UCSD-AML1 (cell line): ENCODE measurements around the gene IL6.
A peak's percentile ranks its signal among the peaks of the same experiment; 100 is the strongest.

Experiments
- DNase-seq: peaks from one replicate; lab custom pipeline; 2025; ENCODE audit not compliant: unreplicated experiment; lab: John Stamatoyannopoulos, UW

Gene IL6

DNA sequence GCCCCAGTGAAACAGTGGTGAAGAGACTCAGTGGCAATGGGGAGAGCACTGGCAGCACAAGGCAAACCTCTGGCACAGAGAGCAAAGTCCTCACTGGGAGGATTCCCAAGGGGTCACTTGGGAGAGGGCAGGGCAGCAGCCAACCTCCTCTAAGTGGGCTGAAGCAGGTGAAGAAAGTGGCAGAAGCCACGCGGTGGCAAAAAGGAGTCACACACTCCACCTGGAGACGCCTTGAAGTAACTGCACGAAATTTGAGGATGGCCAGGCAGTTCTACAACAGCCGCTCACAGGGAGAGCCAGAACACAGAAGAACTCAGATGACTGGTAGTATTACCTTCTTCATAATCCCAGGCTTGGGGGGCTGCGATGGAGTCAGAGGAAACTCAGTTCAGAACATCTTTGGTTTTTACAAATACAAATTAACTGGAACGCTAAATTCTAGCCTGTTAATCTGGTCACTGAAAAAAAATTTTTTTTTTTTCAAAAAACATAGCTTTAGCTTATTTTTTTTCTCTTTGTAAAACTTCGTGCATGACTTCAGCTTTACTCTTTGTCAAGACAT, 574 bp upstream of the IL6 start:
- DNase-seq, result peak; percentile 16

- DNase-seq, result no peak
Observed at GRCh38 chr7:22727714-22728035, 675 bp downstream of the IL6 start.

GRCh38 chr7:22728401-22729029, 1.5 kb downstream of the IL6 start:
- no peak for DNase-seq

GRCh38 chr7:22729180-22729825, 2.3 kb downstream of the IL6 start:
- DNase-seq, result no peak

GRCh38 chr7:22730066-22730710, 3.2 kb downstream of the IL6 start:
- no peak for DNase-seq

- no peak for DNase-seq
Observed at GRCh38 chr7:22730921-22731654, 4.1 kb downstream of the IL6 start.

DNA sequence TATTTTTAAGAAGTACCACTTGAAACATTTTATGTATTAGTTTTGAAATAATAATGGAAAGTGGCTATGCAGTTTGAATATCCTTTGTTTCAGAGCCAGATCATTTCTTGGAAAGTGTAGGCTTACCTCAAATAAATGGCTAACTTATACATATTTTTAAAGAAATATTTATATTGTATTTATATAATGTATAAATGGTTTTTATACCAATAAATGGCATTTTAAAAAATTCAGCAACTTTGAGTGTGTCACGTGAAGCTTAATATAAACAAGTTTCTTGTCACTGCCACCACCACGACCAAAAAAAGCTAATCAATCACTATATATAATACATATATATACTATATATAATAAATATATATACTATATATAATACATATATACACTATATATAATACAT, 4.8 kb downstream of the IL6 start:
- no peak for DNase-seq

- DNase-seq, result no peak
Observed at GRCh38 chr7:22732556-22733126, 5.6 kb downstream of the IL6 start.

DNA sequence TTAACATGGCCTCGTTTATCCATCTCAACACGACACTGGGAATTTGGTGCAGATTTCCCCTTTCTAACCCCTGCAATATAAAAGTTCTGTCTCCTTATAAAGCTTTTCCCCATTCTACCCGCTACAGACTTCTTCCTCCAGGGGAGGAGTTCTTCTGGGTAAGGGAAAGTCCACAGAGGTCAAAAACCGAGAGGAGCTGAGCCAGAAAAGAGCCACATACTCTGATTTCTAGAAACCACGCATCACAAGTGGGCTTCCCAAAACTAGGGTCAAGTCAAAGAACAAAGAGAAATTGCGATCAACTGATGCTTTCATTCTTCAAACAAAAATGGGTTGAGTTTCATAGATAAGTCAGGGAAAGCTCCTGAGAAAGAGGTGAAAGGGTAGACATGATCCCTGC, 6.8 kb downstream of the IL6 start:
- DNase-seq, result no peak

- no peak for DNase-seq
Observed at GRCh38 chr7:22743014-22743413, 16.0 kb downstream of the IL6 start.

DNA sequence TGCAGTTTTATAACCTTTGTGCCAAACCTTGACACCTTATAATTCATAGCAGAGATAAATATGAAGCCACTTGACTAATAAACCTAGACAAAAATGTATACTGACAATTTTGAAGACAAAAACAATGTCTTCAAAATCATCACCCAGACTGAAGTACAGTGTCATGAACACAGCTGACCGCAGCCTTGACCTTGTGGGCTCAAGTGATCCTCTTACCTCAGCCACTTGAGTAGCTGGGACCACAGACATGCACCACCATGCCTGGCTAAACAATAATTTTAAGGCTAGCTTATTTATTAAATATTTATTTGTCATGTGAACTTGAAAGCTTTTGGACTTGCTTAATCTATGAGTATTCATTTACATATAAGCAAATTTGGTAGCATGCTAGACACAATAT, 24.3 kb downstream of the IL6 start:
- DNase-seq, result no peak

- no peak for DNase-seq
Observed at GRCh38 chr7:22757338-22757994, 30.5 kb downstream of the IL6 start.

- no peak for DNase-seq
Observed at GRCh38 chr7:22758576-22758975, 31.6 kb downstream of the IL6 start.

- DNase-seq, result no peak
Observed at GRCh38 chr7:22759721-22760120, 32.7 kb downstream of the IL6 start.

GRCh38 chr7:22762866-22763265, 35.9 kb downstream of the IL6 start:
- DNase-seq, result no peak

GRCh38 chr7:22765609-22766008, 38.6 kb downstream of the IL6 start:
- DNase-seq, result no peak

GRCh38 chr7:22771194-22771871, 44.3 kb downstream of the IL6 start:
- no peak for DNase-seq

- no peak for DNase-seq
Observed at GRCh38 chr7:22771872-22772228, 44.9 kb downstream of the IL6 start.

DNA sequence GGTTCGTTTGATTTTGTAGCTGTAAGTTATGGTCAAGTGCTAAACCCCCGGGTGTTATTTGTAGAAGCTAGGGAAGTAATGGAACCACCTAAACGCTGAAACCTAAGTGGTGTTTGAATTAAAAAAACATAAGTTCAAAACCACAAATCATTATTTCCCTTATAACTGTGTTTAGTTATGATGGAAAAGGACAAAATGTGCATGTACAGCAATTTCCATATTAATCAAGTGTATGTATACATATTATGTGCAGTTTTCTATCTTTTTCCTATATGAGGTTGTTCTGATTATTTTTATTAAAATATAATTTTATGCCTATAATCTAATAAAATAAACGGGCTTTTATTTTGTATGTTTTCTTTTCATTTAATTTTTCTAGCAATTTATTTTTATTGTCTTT, 45.9 kb downstream of the IL6 start:
- DNase-seq, result no peak

DNA sequence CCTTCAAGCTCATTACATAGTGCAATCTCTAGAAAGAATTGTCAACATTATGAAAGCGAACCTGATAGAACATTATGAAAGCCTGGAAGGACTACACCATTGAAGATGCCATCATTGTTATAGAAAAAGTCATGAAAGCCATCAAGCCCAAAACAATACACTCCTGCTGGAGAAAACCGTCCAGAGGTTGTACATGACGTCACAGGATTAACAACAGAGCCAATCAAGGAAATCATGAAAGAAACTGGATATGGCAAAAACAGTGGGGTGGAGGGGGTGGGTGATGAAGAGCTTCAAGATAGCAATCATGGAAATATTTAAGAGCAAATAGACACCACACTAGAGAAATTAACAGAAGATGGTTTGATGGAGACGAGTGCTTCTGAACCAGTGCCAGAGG, 50.0 kb downstream of the IL6 start:
- no peak for DNase-seq
